H1 (cell line): ENCODE results near the gene MKX.

ENCODE experiments used
- CBX8 ChIP-seq: fragments of 300-800, 300-1000 bp; sonication (generic); IDR thresholded peaks from 2 replicates; pipeline ENCODE4 v1.7.1; 2016; ENCODE audit warnings: low read depth, low read length, borderline replicate concordance
- CHD2 ChIP-seq: IDR thresholded peaks from 2 replicates; pipeline ENCODE4 v1.6.1; 2012; ENCODE audit warnings: low read length, improper control_type of control experiment
- CTCF ChIP-seq, 3 experiments: IDR thresholded peaks; 1 replicate in 2 of 3; 2 replicates in 1 of 3; pipeline versions ENCODE4 v1.5.1 to v1.6.1; 2011; ENCODE audit warnings: low read length in 3 of 3, mild to moderate bottlenecking in 3 of 3, inconsistent platforms in 2 of 3, low read depth in 1 of 3, moderate library complexity in 1 of 3; ENCODE audit not compliant: insufficient read depth in 1 of 3; ENCODE audit errors: control extremely low read depth in 1 of 3
- EZH2 ChIP-seq: fragments of 200-600 bp; sonication (generic); IDR thresholded peaks from 2 replicates; pipeline ENCODE4 v1.7.1; 2012; ENCODE audit warnings: low read depth, mild to moderate bottlenecking, moderate library complexity, low read length, inconsistent platforms; ENCODE audit not compliant: severe bottlenecking
- KDM1A ChIP-seq: fragments of 200-600, 300-600 bp; sonication (generic); IDR thresholded peaks from 2 replicates; pipeline ENCODE4 v1.7.1; 2016; ENCODE audit warnings: mild to moderate bottlenecking, low read length, borderline replicate concordance
- KDM5A ChIP-seq: fragments of 200-600 bp; IDR thresholded peaks from 2 replicates; pipeline ENCODE4 v1.7.1; 2012; ENCODE audit warnings: mild to moderate bottlenecking, low read length, inconsistent platforms, mixed read lengths
- MAFK ChIP-seq: IDR thresholded peaks from 2 replicates; pipeline ENCODE4 v1.6.1; 2012; ENCODE audit warnings: low read depth, mild to moderate bottlenecking, improper control_type of control experiment, low read length
- PHF8 ChIP-seq: fragments of 200-600 bp; sonication (generic); conservative IDR thresholded peaks from 2 replicates; pipeline ENCODE4 v1.7.1; 2012; ENCODE audit warnings: low read depth, mild to moderate bottlenecking, inconsistent platforms, low read length, moderate library complexity
- POLR2A ChIP-seq, 2 experiments: IDR thresholded peaks; 1 replicate in 1 of 2; 2 replicates in 1 of 2; pipeline ENCODE4 v1.6.1; 2011; ENCODE audit warnings: low read depth in 2 of 2, low read length in 2 of 2, mild to moderate bottlenecking in 2 of 2; ENCODE audit errors: control extremely low read depth in 1 of 2
- POLR2AphosphoS5 ChIP-seq: IDR thresholded peaks from 2 replicates; pipeline ENCODE4 v1.6.1; 2011; ENCODE audit warnings: low read depth, low read length
- TCF12 ChIP-seq: IDR thresholded peaks from 2 replicates; pipeline ENCODE4 v1.6.1; 2011; ENCODE audit warnings: low read depth, mild to moderate bottlenecking, low read length
- TF ChIP-seq, protein P1 (sequence below): IDR thresholded peaks from 2 replicates; pipeline ENCODE4 v1.6.1; 2011; ENCODE audit warnings: low read length, improper control_type of control experiment

DNA sequence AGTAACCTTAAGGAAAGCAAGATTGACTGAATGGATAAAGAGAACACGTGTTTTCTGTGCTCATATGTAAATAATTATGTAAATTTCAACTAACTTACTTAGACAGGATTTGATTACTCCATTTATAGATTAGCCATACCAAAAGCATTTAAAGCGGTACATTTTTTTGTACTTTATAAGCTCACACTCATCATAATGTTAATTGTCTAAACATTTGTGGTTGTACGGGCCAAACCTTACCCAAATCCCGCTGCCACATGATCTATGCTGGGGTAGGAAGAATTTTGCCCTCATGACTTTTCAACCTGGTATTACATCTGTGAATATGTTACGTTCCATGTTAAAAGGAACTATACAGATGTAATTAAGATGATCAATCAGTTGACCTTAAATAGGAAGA lies 29.1 kb downstream of the MKX start:
- TF ChIP-seq KDM5A (no peak), CTCF (IDR thresholded peaks at IDR 0.05; ENCODE audit: control extremely low read depth in 1 of 3, insufficient read depth in 1 of 3, low read depth in 1 of 3, low read length in 3 of 3) (no peak), EZH2 (no peak), POLR2AphosphoS5 (no peak), PHF8 (no peak), TCF12 (no peak), CBX8 (no peak), CHD2 (no peak), KDM1A (no peak), MAFK (no peak), POLR2A (IDR thresholded peaks at IDR 0.05; ENCODE audit: control extremely low read depth in 1 of 2, low read depth in 2 of 2, low read length in 2 of 2) (no peak)
- TF ChIP-seq, protein P1, sequence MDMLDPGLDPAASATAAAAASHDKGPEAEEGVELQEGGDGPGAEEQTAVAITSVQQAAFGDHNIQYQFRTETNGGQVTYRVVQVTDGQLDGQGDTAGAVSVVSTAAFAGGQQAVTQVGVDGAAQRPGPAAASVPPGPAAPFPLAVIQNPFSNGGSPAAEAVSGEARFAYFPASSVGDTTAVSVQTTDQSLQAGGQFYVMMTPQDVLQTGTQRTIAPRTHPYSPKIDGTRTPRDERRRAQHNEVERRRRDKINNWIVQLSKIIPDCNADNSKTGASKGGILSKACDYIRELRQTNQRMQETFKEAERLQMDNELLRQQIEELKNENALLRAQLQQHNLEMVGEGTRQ, result no peak
